HG02642 (cell line): ENCODE measurements around the gene CRYBB2.
"Not testable (repeated sequence)": the region's sequence is repeated elsewhere in the genome, so short reads cannot be mapped to it uniquely, and the experiment has no call there.

Experiments
- ATAC-seq: cut with Tn5 transposase; IDR thresholded peaks from one replicate; pipeline ENCODE4 v1.9.1; 2021; ENCODE audit warnings: mild to moderate bottlenecking; ENCODE audit not compliant: unreplicated experiment, poor library complexity

Gene CRYBB2

GRCh38 chr22:25197340-25197739 lies 22.1 kb upstream of the CRYBB2 start:
- ATAC-seq: no peak

DNA sequence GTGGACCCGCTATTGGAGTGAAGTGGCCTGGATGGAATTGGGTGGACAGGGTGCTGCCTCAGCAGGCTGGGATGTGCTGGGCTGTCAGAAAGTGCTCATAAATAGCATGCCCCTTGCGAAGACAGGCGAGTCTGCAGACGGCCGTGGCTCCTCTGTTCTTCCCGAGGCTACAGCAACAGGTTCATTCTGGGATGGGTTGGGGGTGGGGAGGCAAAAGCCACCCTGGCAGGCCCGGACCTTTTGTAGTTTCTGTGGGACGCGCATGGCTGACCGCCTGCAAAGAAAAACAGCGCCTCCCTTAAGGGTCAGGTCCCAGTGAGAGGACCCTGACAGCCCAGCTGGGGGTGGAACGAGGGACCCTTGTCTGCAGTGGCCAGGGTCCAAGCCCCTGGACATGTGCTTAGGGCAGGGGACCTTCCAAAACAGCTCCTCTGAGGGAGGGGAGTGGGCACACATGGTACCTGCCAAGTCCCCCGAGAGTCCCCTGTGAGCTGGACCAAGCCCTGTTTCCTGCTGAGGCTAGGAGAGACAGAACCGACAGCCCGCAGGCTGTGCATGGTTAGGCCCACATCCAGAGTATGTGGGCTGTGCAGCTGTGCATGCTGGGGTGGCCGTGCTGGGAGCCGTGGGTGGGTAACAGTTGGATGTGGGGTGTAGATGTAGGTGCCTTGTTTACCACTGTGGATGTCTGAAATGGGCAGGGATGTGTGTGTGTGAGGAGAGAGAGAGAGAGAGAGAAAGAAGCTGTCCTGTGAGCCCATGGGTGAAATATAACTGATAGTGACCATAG lies 19.5 kb upstream of the CRYBB2 start, which contains the start of gene CRYBB3:
TSS of gene CRYBB3 (plus strand) at position 128 of the 790 bp plus-strand sequence. CDS start 1,539 bp downstream, outside the sequence.
- no peak for ATAC-seq

GRCh38 chr22:25200967-25201366 lies 18.5 kb upstream of the CRYBB2 start:
- ATAC-seq: no peak

DNA sequence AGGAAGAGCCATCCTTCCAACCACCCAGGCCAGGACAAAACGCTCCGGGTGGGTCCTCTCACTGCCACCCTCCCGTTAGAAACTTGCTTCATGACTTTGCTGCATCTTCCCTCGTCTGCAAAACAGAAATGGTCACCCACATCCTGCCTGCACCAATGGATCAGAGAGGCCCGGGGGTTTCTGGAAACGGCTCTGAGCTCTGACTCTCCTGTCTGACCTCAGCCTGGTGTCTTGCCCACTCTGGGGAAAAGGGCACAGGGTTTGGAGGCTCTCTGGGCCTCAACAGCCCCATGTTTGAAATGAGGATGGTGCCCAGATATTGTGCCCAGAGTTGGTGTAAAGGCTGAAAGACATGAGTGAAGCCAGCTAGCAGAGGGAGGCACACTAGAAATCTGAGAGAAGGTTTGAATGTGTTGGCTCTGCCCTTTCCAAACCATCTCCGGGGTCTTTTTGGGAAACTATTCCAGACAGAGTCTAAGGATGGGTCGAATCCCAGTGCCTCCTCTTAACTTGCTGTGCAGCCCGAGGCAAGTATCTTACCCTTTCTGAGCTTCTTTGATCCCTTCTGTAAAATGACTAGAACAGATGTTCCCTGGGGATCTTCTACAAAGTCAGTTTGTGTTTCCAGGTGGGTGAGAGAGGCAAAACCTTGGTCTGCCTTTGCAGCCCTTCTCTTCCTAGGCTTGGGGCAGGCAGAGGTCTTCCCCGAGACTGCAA lies 17.7 kb upstream of the CRYBB2 start:
- no peak for ATAC-seq

DNA sequence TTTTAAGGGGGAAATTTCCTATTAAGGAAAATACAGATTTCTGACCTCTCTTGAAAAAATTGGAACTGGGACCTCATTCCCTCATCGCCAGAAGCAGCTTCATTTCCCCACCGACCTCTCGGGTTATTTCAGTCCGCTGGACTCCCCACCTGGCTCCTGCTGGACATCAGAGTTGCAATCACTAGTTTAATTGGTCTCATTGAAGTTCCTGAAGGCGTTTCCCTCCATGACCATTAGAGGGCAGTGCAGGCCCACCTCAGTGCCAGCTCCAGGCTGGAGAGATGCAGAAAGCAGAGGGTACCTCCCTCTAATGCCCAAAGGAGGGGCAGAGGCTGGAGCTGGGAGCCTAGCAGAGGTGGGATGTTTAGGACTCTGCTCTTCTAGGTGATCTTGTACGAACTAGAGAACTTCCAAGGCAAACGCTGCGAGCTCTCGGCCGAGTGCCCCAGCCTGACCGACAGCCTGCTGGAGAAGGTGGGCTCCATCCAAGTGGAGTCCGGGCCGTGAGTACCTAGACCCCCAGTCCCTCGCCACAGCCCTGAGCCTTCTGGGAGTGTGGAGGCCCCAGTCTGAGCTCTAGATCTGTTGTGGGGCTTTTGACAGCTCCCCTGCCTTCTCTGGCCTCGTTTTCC lies 17.0 kb upstream of the CRYBB2 start:
- no peak for ATAC-seq

GRCh38 chr22:25203082-25203481 lies 16.4 kb upstream of the CRYBB2 start:
- no peak for ATAC-seq

GRCh38 chr22:25204547-25204946 lies 14.9 kb upstream of the CRYBB2 start:
- not testable (repeated sequence) for ATAC-seq

- no peak for ATAC-seq
Observed at GRCh38 chr22:25205847-25206246, 13.6 kb upstream of the CRYBB2 start.

DNA sequence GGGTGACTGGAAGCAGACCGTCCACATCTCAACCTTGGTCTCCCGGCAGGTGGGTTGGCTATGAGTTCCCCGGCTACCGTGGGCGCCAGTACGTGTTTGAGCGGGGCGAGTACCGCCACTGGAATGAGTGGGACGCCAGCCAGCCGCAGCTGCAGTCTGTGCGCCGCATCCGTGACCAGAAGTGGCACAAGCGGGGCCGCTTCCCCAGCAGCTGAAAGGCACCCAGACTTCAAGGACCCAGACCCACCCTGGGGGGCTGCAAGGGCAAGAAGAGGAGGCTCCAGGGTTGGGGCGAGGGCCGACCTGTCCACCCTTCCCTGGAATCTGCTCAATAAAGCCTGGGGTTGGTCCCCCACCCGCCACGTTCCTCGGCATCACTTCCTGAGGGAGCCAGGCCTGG lies 12.4 kb upstream of the CRYBB2 start:
- no peak for ATAC-seq

DNA sequence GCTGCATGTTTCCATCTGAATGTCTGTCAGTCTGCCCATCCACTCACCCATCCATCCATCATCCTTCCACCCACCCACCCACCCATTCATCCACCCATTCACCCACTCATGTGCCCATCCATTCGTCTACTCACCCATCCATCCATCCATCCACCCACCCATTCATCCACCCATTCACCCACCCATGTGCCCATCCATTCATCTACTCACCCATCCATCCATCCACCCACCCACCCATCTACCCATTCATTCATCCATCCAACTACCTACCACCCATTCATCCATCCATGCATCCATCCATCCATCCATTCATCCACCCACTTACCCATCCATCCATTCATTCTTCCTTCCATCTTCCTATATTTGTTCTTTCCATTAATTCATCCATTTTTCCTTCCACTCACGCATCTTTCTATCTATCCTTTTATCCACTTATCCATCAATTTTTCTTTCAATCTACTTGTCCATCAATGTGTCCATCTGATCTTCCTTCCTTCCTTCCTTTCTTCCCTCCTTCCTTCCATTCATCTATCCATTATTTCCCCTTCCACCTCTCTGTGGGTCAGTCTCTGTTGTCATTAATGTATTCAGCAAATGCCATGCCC lies 11.8 kb upstream of the CRYBB2 start:
- ATAC-seq: no peak

DNA sequence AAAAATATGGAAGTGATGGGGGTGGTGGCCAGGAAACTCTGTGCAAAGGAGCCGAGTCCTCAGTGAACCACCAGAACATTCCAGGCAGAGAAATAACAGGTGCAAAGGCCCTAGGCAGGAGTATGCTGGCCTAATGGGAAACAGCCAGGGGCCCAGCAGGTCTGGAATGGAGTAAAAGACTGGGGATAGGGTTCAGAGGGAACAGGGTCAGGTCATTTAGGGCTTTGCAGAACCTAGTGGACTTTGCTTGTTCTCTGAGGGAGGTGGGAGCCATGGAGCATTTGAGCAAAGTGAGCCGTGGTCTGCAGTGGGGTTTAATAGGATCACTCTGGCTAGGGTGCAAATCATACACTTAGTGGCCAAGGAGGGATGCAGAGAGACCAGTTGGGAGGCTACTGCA lies 11.1 kb upstream of the CRYBB2 start:
- ATAC-seq: no peak

- no peak for ATAC-seq
Observed at GRCh38 chr22:25208743-25209505, 10.5 kb upstream of the CRYBB2 start.

DNA sequence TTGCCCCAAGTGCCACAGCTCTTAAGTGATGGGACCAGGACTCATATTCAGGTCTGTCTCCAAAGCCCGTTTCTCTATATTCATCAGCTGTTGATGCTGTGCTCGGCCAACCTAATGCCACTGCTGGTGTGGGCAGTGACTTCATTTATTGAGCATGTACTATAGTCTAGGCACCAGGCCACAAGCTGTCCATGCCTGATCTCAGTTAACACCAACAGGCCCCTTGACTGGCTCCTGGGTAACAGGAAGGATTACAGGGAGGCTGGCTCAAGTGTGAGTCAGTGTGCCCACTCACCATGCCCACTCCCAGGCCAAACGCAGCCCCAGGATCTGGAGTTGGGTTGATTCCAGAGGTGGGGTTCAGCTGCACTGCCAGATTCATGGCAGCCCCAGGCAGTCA lies 8.6 kb upstream of the CRYBB2 start:
- no peak for ATAC-seq

GRCh38 chr22:25212337-25212736 lies 7.1 kb upstream of the CRYBB2 start:
- no peak for ATAC-seq

- ATAC-seq: no peak
Observed at GRCh38 chr22:25213221-25213620, 6.2 kb upstream of the CRYBB2 start.

DNA sequence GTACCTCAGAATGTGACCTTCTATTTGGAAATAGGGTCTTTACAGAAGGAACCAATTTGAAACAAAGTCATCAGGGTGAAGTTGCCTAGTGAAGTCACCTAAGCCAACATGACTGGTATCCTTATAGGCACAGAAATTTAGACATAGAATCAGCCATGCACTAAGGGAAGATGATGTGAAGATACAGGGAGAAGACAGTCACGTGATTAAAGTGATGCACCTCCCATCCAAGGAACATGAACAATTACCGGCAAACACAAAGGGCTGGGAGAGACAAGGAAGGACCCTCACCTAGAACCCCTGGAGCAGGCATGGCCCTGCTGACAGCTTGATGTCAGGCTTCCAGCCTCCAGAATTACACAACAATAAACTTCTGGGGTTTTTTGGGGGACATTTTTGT lies 3.2 kb upstream of the CRYBB2 start:
- ATAC-seq: no peak

- ATAC-seq: no peak
Observed at GRCh38 chr22:25219948-25220442, 556 bp downstream of the CRYBB2 start.

- ATAC-seq: no peak
Observed at GRCh38 chr22:25221790-25222189, 2.4 kb downstream of the CRYBB2 start.

DNA sequence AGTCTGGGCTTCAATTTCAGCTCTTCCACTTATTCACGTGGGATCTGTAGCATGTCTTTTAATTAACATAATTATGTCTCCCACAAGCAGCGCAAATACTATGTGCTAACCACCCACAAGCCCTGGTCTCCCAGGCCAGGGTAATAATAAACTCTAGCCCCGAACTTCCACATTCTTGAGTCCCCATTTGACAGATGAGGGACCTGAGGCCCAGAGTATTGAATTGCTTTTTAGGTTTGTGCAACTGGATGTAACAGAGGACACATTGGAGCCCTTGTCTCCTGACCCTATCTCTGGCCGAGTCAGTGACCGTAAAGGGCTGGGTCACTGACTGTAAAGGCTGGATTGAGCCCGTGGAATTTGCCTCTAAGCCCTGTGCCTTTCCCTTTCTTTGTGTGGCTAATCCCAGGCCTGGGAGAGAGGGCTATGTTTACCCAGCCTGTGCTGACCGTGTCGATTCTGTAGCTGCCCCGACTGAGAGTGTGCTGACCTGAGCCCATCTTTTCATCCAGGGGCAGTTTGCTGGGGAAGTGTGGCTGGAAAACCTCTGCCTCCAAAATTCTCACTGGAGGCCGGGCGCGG lies 3.9 kb downstream of the CRYBB2 start:
- ATAC-seq: no peak

GRCh38 chr22:25228822-25229221 lies 9.4 kb downstream of the CRYBB2 start:
- no peak for ATAC-seq
